ENCODE results near the gene HFM1. TPM values are rescaled to one million over a fixed set of nuclear protein-coding genes. Genes with fewer than 3 reads are reported as not detected.
"Not testable (repeated sequence)": the region's sequence is repeated elsewhere in the genome, so short reads cannot be mapped to it uniquely, and the experiment has no call there.

Gene HFM1
- total and polyA plus RNA-seq, 2 donors (not counting 3 experiments of a cell fraction or from before 2014, with no cell fraction given): 0.11 TPM; not detected in 1

DNA sequence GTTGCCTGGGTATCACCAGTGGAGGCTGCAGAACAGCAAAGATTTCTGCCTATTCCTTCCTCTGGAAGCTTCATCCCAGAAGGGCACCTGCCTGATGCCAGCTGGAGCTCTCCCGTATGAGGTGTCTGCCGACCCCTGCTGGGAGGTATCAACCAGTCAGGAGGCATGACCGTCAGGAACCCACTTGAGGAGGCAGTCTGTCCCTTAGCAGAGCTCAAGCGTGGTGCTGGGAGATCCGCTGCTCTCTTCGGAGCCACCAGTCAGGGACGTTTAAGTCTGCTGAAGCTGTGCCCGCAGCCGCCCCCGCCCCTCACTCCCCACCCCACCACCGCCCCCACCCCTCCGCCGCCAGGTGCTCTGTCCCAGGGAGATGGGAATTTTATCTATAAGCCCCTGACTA, 23.1 kb upstream of the HFM1 start:
- TF ChIP-seq GATA2 (IDR thresholded peaks at IDR 0.05; ENCODE audit: insufficient read depth, insufficient read length, low read depth, low read length): no peak
- TF ChIP-seq POLR2AphosphoS5 (IDR thresholded peaks at IDR 0.05; ENCODE audit: insufficient read depth, low read depth, low read length): no peak
- TF ChIP-seq, protein P1, sequence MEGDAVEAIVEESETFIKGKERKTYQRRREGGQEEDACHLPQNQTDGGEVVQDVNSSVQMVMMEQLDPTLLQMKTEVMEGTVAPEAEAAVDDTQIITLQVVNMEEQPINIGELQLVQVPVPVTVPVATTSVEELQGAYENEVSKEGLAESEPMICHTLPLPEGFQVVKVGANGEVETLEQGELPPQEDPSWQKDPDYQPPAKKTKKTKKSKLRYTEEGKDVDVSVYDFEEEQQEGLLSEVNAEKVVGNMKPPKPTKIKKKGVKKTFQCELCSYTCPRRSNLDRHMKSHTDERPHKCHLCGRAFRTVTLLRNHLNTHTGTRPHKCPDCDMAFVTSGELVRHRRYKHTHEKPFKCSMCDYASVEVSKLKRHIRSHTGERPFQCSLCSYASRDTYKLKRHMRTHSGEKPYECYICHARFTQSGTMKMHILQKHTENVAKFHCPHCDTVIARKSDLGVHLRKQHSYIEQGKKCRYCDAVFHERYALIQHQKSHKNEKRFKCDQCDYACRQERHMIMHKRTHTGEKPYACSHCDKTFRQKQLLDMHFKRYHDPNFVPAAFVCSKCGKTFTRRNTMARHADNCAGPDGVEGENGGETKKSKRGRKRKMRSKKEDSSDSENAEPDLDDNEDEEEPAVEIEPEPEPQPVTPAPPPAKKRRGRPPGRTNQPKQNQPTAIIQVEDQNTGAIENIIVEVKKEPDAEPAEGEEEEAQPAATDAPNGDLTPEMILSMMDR (IDR thresholded peaks at IDR 0.05; ENCODE audit: extremely low read depth in 1 of 2, insufficient read depth in 1 of 2, low read depth in 1 of 2, low read length in 2 of 2): no peak
- no peak for TF ChIP-seq MYC (IDR thresholded peaks at IDR 0.05; ENCODE audit: low read depth, low read length)
- TF ChIP-seq POLR2A (IDR thresholded peaks at IDR 0.05; ENCODE audit: low read depth, low read length): no peak
- no peak for TF ChIP-seq EZH2 (IDR thresholded peaks at IDR 0.05; ENCODE audit: borderline replicate concordance, low read depth, low read length, severe bottlenecking)
- TF ChIP-seq, protein P2, sequence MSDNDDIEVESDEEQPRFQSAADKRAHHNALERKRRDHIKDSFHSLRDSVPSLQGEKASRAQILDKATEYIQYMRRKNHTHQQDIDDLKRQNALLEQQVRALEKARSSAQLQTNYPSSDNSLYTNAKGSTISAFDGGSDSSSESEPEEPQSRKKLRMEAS (IDR thresholded peaks at IDR 0.05; ENCODE audit: insufficient read depth, insufficient read length): no peak
- TF ChIP-seq FOS (IDR thresholded peaks at IDR 0.05; ENCODE audit: borderline replicate concordance, insufficient read depth, low read length): no peak
- no peak for TF ChIP-seq JUN (IDR thresholded peaks at IDR 0.05; ENCODE audit: borderline replicate concordance, insufficient read depth, insufficient read length, low read depth)
- H3K27me3 ChIP-seq (ENCODE audit: control insufficient read depth in 2 of 2, insufficient read depth in 2 of 2, low read length in 2 of 2): no peaks in the 10 kb centered on the region
- dilution Hi-C loops (cut with MboI; ENCODE audit: extremely low pct_ligation_motif_present, low sequenced_read_pairs) (no loop called here), intact Hi-C loops (cut with micrococcal nuclease) (no loop called here)
- no peaks in the 10 kb centered on the region for H4K20me1 ChIP-seq (replicated peaks; ENCODE audit: control insufficient read depth, extremely low read depth, insufficient read depth, low read length)
- no peaks in the 10 kb centered on the region for H3K9me3 ChIP-seq (replicated peaks; ENCODE audit: control insufficient read depth, insufficient read depth, low read length)
- H2AFZ ChIP-seq (ENCODE audit: low read depth, low read length): no peak overlapping the region
- no peak overlapping the region for H3K4me2 ChIP-seq (ENCODE audit: insufficient read depth, low read length)
- no peaks in the 10 kb centered on the region for H3K36me3 ChIP-seq (ENCODE audit: control insufficient read depth in 2 of 2, extremely low read depth in 1 of 2, insufficient read depth in 2 of 2, low read length in 2 of 2)
- no peaks in the 10 kb centered on the region for H3K4me1 ChIP-seq (ENCODE audit: control insufficient read depth, extremely low read depth, insufficient read depth, low read length)
- DNase-seq (ENCODE audit: low read depth, low spot score): no peak
- CTCF ChIA-PET: no interaction called here
- BruUV-seq (replicated peaks): no TSS peak
- H3K27ac ChIP-seq (ENCODE audit: insufficient read depth, low read depth, low read length): no peak overlapping the region
- H3K79me2 ChIP-seq (ENCODE audit: control insufficient read depth, insufficient read depth, low read length): no peaks in the 10 kb centered on the region
- no peak for FAIRE-seq
- H3K4me3 ChIP-seq (replicated peaks in 1 of 3; ENCODE audit: insufficient read depth in 1 of 3, low read depth in 1 of 3, low read length in 3 of 3): no peak overlapping the region
- H3K9me1 ChIP-seq (replicated peaks; ENCODE audit: control insufficient read depth, extremely low read depth, insufficient read depth, low read length): no peaks in the 10 kb centered on the region
- H3K9ac ChIP-seq (replicated peaks; ENCODE audit: extremely low read depth, insufficient read depth, low read length): no peak overlapping the region
- POLR2A ChIA-PET: no interaction called here

DNA sequence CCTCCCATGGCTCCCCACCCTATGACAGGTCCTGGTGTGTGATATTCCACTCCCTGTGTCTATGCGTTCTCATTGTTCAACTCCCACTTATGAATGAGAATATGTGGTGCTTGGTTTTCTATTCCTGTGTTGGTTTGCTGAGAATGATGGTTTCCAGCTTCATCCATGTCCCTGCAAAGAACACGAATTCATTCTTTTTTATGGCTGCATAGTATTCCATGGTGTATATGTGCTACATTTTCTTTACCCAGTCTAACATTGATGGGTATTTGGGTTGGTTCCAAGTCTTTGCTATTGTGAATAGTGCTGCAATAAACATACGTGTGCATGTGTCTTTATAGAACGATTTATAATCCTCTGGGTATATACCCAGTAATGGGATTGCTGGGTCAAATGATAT, 17.9 kb upstream of the HFM1 start:
- H3K9ac ChIP-seq (replicated peaks; ENCODE audit: extremely low read depth, insufficient read depth, low read length); H3K27ac ChIP-seq (ENCODE audit: insufficient read depth, low read depth, low read length); H3K79me2 ChIP-seq (ENCODE audit: control insufficient read depth, insufficient read depth, low read length); dilution Hi-C loops (cut with MboI; ENCODE audit: extremely low pct_ligation_motif_present, low sequenced_read_pairs); H3K36me3 ChIP-seq (ENCODE audit: control insufficient read depth in 2 of 2, extremely low read depth in 1 of 2, insufficient read depth in 2 of 2, low read length in 2 of 2); H3K4me1 ChIP-seq (ENCODE audit: control insufficient read depth, extremely low read depth, insufficient read depth, low read length); H3K27me3 ChIP-seq (ENCODE audit: control insufficient read depth in 2 of 2, insufficient read depth in 2 of 2, low read length in 2 of 2); H3K9me3 ChIP-seq (replicated peaks; ENCODE audit: control insufficient read depth, insufficient read depth, low read length); H3K4me2 ChIP-seq (ENCODE audit: insufficient read depth, low read length); intact Hi-C loops (cut with micrococcal nuclease); FAIRE-seq; DNase-seq (ENCODE audit: low read depth, low spot score); CTCF ChIA-PET; H4K20me1 ChIP-seq (replicated peaks; ENCODE audit: control insufficient read depth, extremely low read depth, insufficient read depth, low read length); H3K4me3 ChIP-seq (replicated peaks in 1 of 3; ENCODE audit: insufficient read depth in 1 of 3, low read depth in 1 of 3, low read length in 3 of 3); BruUV-seq (replicated peaks); H2AFZ ChIP-seq (ENCODE audit: low read depth, low read length); H3K9me1 ChIP-seq (replicated peaks; ENCODE audit: control insufficient read depth, extremely low read depth, insufficient read depth, low read length); POLR2A ChIA-PET: not testable (repeated sequence)
